NT2/D1 (cell line): Measurements from ENCODE around the gene DMD.

Experiments used
- DNase-seq: peaks from one replicate; pipeline ENCODE4 v3.0.0-alpha.2; 2011; ENCODE audit warnings: low read depth, low spot score
- H3K27me3 ChIP-seq: 2 replicates; pipeline ENCODE4 v1.6.0; 2011; ENCODE audit warnings: mild to moderate bottlenecking; ENCODE audit not compliant: insufficient read length, insufficient read depth
- H3K36me3 ChIP-seq: 2 replicates; pipeline ENCODE4 v1.6.1; 2011; ENCODE audit warnings: mild to moderate bottlenecking, low read length, mixed read lengths; ENCODE audit not compliant: insufficient read depth, insufficient read length
- H3K4me1 ChIP-seq: 2 replicates; pipeline ENCODE4 v1.5.1; 2011; ENCODE audit not compliant: insufficient read depth, insufficient read length
- H3K4me3 ChIP-seq: 2 replicates; pipeline ENCODE4 v1.5.1; 2011; ENCODE audit warnings: low read depth; ENCODE audit not compliant: insufficient read length
- H3K9ac ChIP-seq: 2 replicates; pipeline ENCODE4 v1.6.0; 2011; ENCODE audit warnings: low read depth; ENCODE audit not compliant: insufficient read length
- H3K9me3 ChIP-seq: 2 replicates; pipeline ENCODE4 v1.5.1; 2011; ENCODE audit warnings: mild to moderate bottlenecking, low read length; ENCODE audit not compliant: insufficient read depth
- SUZ12 ChIP-seq: IDR thresholded peaks from 2 replicates; pipeline ENCODE4 v1.6.1; 2011; ENCODE audit not compliant: insufficient read length, insufficient read depth; ENCODE audit errors: extremely low read depth
- YY1 ChIP-seq: IDR thresholded peaks from 2 replicates; pipeline ENCODE4 v1.6.1; 2011; ENCODE audit not compliant: insufficient read length, insufficient read depth
- ZNF274 ChIP-seq: IDR thresholded peaks from 2 replicates; pipeline ENCODE4 v1.6.1; 2011; ENCODE audit warnings: mild to moderate bottlenecking, low read depth, low read length

The DMD gene

GRCh38 chrX:31166416-31166815 is 2044.9 kb downstream of the DMD start:
- no peak overlapping the region for H3K9ac ChIP-seq
- no peaks in the 10 kb centered on the region for H3K4me1 ChIP-seq
- no peaks in the 10 kb centered on the region for H3K9me3 ChIP-seq
- TF ChIP-seq ZNF274 (no peak), SUZ12 (no peak), YY1 (no peak)
- no peak overlapping the region for H3K4me3 ChIP-seq
- peaks cover 2% of the 10 kb centered on the region for H3K36me3 ChIP-seq
- DNase-seq, result no peak
- no peaks in the 10 kb centered on the region for H3K27me3 ChIP-seq

- Histone ChIP-seq H3K27me3 (no peaks in the 10 kb centered on the region), H3K36me3 (peaks cover 2% of the 10 kb centered on the region), H3K4me3 (no peak overlapping the region), H3K9me3 (no peaks in the 10 kb centered on the region), H3K9ac (no peak overlapping the region), H3K4me1 (no peaks in the 10 kb centered on the region)
- DNase-seq, result no peak
- no peak for TF ChIP-seq SUZ12
- TF ChIP-seq YY1, result no peak
- no peak for TF ChIP-seq ZNF274
These were observed 2045.9 kb downstream of the DMD start for GRCh38 chrX:31165241-31166035.

- no peak overlapping the region for H3K4me3 ChIP-seq
- DNase-seq, result no peak
- H3K27me3 ChIP-seq, result no peaks in the 10 kb centered on the region
These were observed 2056.4 kb downstream of the DMD start for GRCh38 chrX:31154946-31155345.

GRCh38 chrX:31153475-31154047 is 2057.8 kb downstream of the DMD start:
- H3K9ac ChIP-seq, result no peak overlapping the region
- H3K4me3 ChIP-seq, result no peak overlapping the region
- H3K4me1 ChIP-seq, result no peaks in the 10 kb centered on the region
- TF ChIP-seq ZNF274 (no peak), SUZ12 (no peak), YY1 (no peak)
- H3K27me3 ChIP-seq, result no peaks in the 10 kb centered on the region
- H3K9me3 ChIP-seq, result no peaks in the 10 kb centered on the region
- no peak for DNase-seq
- no peaks in the 10 kb centered on the region for H3K36me3 ChIP-seq

More at GRCh38 chrX:31154946-31155345, 2056.4 kb downstream of the DMD start:
- Histone ChIP-seq H3K9ac (no peak overlapping the region), H3K9me3 (no peaks in the 10 kb centered on the region), H3K36me3 (no peaks in the 10 kb centered on the region), H3K4me1 (no peaks in the 10 kb centered on the region)
- TF ChIP-seq ZNF274, result no peak
- no peak for TF ChIP-seq YY1
- no peak for TF ChIP-seq SUZ12

GRCh38 chrX:31147175-31147574 is 2064.2 kb downstream of the DMD start:
- TF ChIP-seq ZNF274, result no peak
- no peak for TF ChIP-seq SUZ12
- TF ChIP-seq YY1, result no peak
- DNase-seq, result no peak
- peaks cover 14% of the 10 kb centered on the region for H3K36me3 ChIP-seq
- H3K4me3 ChIP-seq, result no peak overlapping the region
- H3K4me1 ChIP-seq, result no peaks in the 10 kb centered on the region
- no peak overlapping the region for H3K9ac ChIP-seq
- no peaks in the 10 kb centered on the region for H3K27me3 ChIP-seq
- H3K9me3 ChIP-seq, result no peaks in the 10 kb centered on the region

- DNase-seq, result no peak
- H3K9ac ChIP-seq, result no peak overlapping the region
- TF ChIP-seq SUZ12 (no peak), ZNF274 (no peak), YY1 (no peak)
- H3K27me3 ChIP-seq, result no peaks in the 10 kb centered on the region
- H3K9me3 ChIP-seq, result peaks cover 7% of the 10 kb centered on the region; the same call in 1 of the 2 replicates
- peaks cover 5% of the 10 kb centered on the region for H3K36me3 ChIP-seq
- H3K4me3 ChIP-seq, result no peak overlapping the region
- no peaks in the 10 kb centered on the region for H3K4me1 ChIP-seq
These were observed 2071.4 kb downstream of the DMD start for GRCh38 chrX:31139961-31140360.

- no peak overlapping the region for H3K4me3 ChIP-seq
- peaks cover 3% of the 10 kb centered on the region for H3K36me3 ChIP-seq
These were observed 2073.2 kb downstream of the DMD start for GRCh38 chrX:31138124-31138523.

More at GRCh38 chrX:31138124-31138523, 2073.2 kb downstream of the DMD start:
- TF ChIP-seq ZNF274 (no peak), YY1 (no peak), SUZ12 (no peak)
- H3K4me1 ChIP-seq, result no peaks in the 10 kb centered on the region
- no peaks in the 10 kb centered on the region for H3K27me3 ChIP-seq
- peaks cover 7% of the 10 kb centered on the region; the same call in 1 of the 2 replicates for H3K9me3 ChIP-seq
- no peak overlapping the region for H3K9ac ChIP-seq
- DNase-seq, result no peak
